ENCODE results near the gene CTNNBL1. TPM values are rescaled to one million over a fixed set of nuclear protein-coding genes. Genes with fewer than 3 reads are reported as not detected.

CTNNBL1 gene
- total and polyA plus RNA-seq, 8 donors = 36.0 to 63.6 (median 50.1) TPM

GRCh38 chr20:37893566-37894241, 199.9 kb downstream of the CTNNBL1 start:
- Histone ChIP-seq H3K4me1 (peaks cover 0 to 6% of the 10 kb centered on the region in 2 donors), H3K4me3 (no peak overlapping the region), H3K9me3 (no peaks in the 10 kb centered on the region), H3K27ac (no peak overlapping the region), H3K27me3 (peaks cover 0 to 5% of the 10 kb centered on the region in 2 donors), H3K36me3 (no peaks in the 10 kb centered on the region)
- intact Hi-C loops (cut with DNase I) = no loop called here
- DNase-seq = no peak
- ATAC-seq = no peak
- TF ChIP-seq CTCF (IDR thresholded peaks at IDR 0.05) = no peak

- DNase-seq = no peak
- intact Hi-C loops (cut with DNase I) = no loop called here
- Histone ChIP-seq H3K27ac (no peak overlapping the region), H3K9me3 (no peaks in the 10 kb centered on the region), H3K4me1 (peaks cover 0 to 6% of the 10 kb centered on the region in 2 donors), H3K27me3 (peaks cover 0 to 13% of the 10 kb centered on the region in 2 donors), H3K4me3 (no peak overlapping the region), H3K36me3 (no peaks in the 10 kb centered on the region)
- TF ChIP-seq CTCF (IDR thresholded peaks at IDR 0.05) = no peak
- no peak for ATAC-seq
These were observed 200.6 kb downstream of the CTNNBL1 start for GRCh38 chr20:37894454-37894853.

GRCh38 chr20:37895166-37895565, 201.3 kb downstream of the CTNNBL1 start:
- Histone ChIP-seq H3K27ac (no peak overlapping the region), H3K27me3 (peaks cover 0 to 20% of the 10 kb centered on the region in 2 donors), H3K36me3 (no peaks in the 10 kb centered on the region), H3K4me3 (no peak overlapping the region), H3K4me1 (peaks cover 0 to 6% of the 10 kb centered on the region in 2 donors), H3K9me3 (no peaks in the 10 kb centered on the region)
- intact Hi-C loops (cut with DNase I) = no loop called here
- no peak for TF ChIP-seq CTCF (IDR thresholded peaks at IDR 0.05)
- ATAC-seq (no peak), DNase-seq (no peak)

- Histone ChIP-seq H3K36me3 (no peaks in the 10 kb centered on the region), H3K27me3 (peaks cover 2 to 38% of the 10 kb centered on the region in 2 donors), H3K27ac (no peak overlapping the region), H3K4me1 (peaks cover 0 to 6% of the 10 kb centered on the region in 2 donors), H3K4me3 (no peak overlapping the region), H3K9me3 (no peaks in the 10 kb centered on the region)
- DNase-seq (peak in 2 of 4 donors; percentile 55 to 82), ATAC-seq (no peak)
- intact Hi-C loops (cut with DNase I) = no loop called here
- no peak for TF ChIP-seq CTCF (IDR thresholded peaks at IDR 0.05)
These were observed 203.2 kb downstream of the CTNNBL1 start for GRCh38 chr20:37896932-37897548.

- peaks cover 13 to 53% of the 10 kb centered on the region in 2 donors for H3K27me3 ChIP-seq
- H3K36me3 ChIP-seq = no peaks in the 10 kb centered on the region
- no peak overlapping the region for H3K4me3 ChIP-seq
- intact Hi-C loops (cut with DNase I) = no loop called here
- no peak for ATAC-seq
- TF ChIP-seq CTCF (IDR thresholded peaks at IDR 0.05) = no peak
- no peak overlapping the region for H3K27ac ChIP-seq
- peaks cover 10 to 11% of the 10 kb centered on the region in 2 donors for H3K4me1 ChIP-seq
- H3K9me3 ChIP-seq = no peaks in the 10 kb centered on the region
- DNase-seq = no peak
These were observed 204.6 kb downstream of the CTNNBL1 start for GRCh38 chr20:37898233-37899104.

Measured in left lung (tissue), 10 donors.